Measurements from ENCODE around the gene CHD9.

Gene CHD9

DNA sequence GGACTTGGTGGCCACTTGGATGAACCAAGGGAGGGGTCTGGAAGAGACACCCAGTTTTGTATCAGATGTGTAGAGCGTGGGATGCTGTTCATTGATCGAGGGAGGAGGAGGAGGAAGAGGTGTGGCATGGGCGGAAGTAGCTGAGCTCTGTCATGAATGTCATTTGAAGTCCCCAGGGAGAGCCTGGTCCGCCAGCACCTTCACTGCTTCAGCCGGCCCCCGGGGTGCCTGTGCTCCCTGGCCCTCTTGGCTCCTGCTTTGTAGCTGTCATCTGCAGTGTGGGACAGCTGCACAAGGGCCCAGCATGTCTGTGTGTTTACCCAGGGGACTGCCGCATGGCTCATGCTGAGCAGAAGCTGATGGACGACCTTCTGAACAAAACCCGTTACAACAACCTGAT, 304.1 kb downstream of the CHD9 start:
- no peaks in the 10 kb centered on the region for H3K4me1 ChIP-seq (ENCODE audit: control insufficient read depth, insufficient read depth, low read length)
- POLR2A ChIA-PET, result no interaction called here

GRCh38 chr16:53369921-53370320, 315.1 kb downstream of the CHD9 start:
- ChIA-PET POLR2A (no interaction called here), CTCF (no interaction called here)
- TF ChIP-seq ZNF707 (tag by site-specific recombination; IDR thresholded peaks at IDR 0.05) (no peak), ZNF561 (tag by site-specific recombination; IDR thresholded peaks at IDR 0.05; ENCODE audit: borderline replicate concordance) (no peak), ZFP41 (tag by site-specific recombination; IDR thresholded peaks at IDR 0.05; ENCODE audit: borderline replicate concordance) (no peak), RBAK (tag by site-specific recombination; IDR thresholded peaks at IDR 0.05) (no peak), SP3 (tag by site-specific recombination; IDR thresholded peaks at IDR 0.05) (no peak), ZNF114 (tag by site-specific recombination; IDR thresholded peaks at IDR 0.05) (no peak)
- TF ChIP-seq, protein P1, sequence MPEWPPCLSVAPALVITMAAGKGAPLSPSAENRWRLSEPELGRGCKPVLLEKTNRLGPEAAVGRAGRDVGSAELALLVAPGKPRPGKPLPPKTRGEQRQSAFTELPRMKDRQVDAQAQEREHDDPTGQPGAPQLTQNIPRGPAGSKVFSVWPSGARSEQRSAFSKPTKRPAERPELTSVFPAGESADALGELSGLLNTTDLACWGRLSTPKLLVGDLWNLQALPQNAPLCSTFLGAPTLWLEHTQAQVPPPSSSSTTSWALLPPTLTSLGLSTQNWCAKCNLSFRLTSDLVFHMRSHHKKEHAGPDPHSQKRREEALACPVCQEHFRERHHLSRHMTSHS (tag by site-specific recombination; IDR thresholded peaks at IDR 0.05), result no peak
- no peaks in the 10 kb centered on the region for H3K36me3 ChIP-seq (ENCODE audit: control insufficient read depth in 2 of 2, insufficient read depth in 1 of 2, low read length in 2 of 2)
- no peaks in the 10 kb centered on the region; the same call in 1 of the 2 replicates for H3K4me1 ChIP-seq (ENCODE audit: control insufficient read depth, insufficient read depth, low read length)
- no peaks in the 10 kb centered on the region for H3K9me3 ChIP-seq (ENCODE audit: control insufficient read depth, insufficient read depth, low read depth, low read length)
- H3K4me3 ChIP-seq (ENCODE audit: low read depth, low read length), result no peak overlapping the region
- no peak overlapping the region for H3K27ac ChIP-seq (ENCODE audit: extremely low read depth, low read depth, low read length)

More for the DNA sequence above, 304.1 kb downstream of the CHD9 start:
- H3K36me3 ChIP-seq (ENCODE audit: control insufficient read depth in 2 of 2, insufficient read depth in 1 of 2, low read length in 2 of 2), result no peaks in the 10 kb centered on the region
- no peaks in the 10 kb centered on the region for H3K9me3 ChIP-seq (ENCODE audit: control insufficient read depth, insufficient read depth, low read depth, low read length)
- no peak overlapping the region for H3K27ac ChIP-seq (ENCODE audit: extremely low read depth, low read depth, low read length)
- CTCF ChIA-PET, result no interaction called here
- TF ChIP-seq ZNF394 (tag by site-specific recombination; IDR thresholded peaks at IDR 0.05; ENCODE audit: borderline replicate concordance), result no peak
- TF ChIP-seq ZNF24 (tag by site-specific recombination; IDR thresholded peaks at IDR 0.05), result no peak
- TF ChIP-seq ZNF514 (tag by site-specific recombination; IDR thresholded peaks at IDR 0.05), result no peak
- TF ChIP-seq HOXD13 (CRISPR knock-in tag; IDR thresholded peaks at IDR 0.05; ENCODE audit: borderline replicate concordance), result no peak
- TF ChIP-seq ZNF544 (tag by site-specific recombination; IDR thresholded peaks at IDR 0.05), result no peak
- TF ChIP-seq, protein P2, sequence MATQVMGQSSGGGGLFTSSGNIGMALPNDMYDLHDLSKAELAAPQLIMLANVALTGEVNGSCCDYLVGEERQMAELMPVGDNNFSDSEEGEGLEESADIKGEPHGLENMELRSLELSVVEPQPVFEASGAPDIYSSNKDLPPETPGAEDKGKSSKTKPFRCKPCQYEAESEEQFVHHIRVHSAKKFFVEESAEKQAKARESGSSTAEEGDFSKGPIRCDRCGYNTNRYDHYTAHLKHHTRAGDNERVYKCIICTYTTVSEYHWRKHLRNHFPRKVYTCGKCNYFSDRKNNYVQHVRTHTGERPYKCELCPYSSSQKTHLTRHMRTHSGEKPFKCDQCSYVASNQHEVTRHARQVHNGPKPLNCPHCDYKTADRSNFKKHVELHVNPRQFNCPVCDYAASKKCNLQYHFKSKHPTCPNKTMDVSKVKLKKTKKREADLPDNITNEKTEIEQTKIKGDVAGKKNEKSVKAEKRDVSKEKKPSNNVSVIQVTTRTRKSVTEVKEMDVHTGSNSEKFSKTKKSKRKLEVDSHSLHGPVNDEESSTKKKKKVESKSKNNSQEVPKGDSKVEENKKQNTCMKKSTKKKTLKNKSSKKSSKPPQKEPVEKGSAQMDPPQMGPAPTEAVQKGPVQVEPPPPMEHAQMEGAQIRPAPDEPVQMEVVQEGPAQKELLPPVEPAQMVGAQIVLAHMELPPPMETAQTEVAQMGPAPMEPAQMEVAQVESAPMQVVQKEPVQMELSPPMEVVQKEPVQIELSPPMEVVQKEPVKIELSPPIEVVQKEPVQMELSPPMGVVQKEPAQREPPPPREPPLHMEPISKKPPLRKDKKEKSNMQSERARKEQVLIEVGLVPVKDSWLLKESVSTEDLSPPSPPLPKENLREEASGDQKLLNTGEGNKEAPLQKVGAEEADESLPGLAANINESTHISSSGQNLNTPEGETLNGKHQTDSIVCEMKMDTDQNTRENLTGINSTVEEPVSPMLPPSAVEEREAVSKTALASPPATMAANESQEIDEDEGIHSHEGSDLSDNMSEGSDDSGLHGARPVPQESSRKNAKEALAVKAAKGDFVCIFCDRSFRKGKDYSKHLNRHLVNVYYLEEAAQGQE (tag by site-specific recombination; IDR thresholded peaks at IDR 0.05), result no peak
- TF ChIP-seq GLI4 (tag by site-specific recombination; IDR thresholded peaks at IDR 0.05), result no peak
- TF ChIP-seq ZNF677 (tag by site-specific recombination; IDR thresholded peaks at IDR 0.05), result no peak
- no peak for TF ChIP-seq ZFP3 (tag by site-specific recombination; IDR thresholded peaks at IDR 0.05; ENCODE audit: low read depth)
- no peak for TF ChIP-seq KLF17 (tag by site-specific recombination; IDR thresholded peaks at IDR 0.05)
- no peak overlapping the region for H3K4me3 ChIP-seq (ENCODE audit: low read depth, low read length)

GRCh38 chr16:53370827-53371226, 316.0 kb downstream of the CHD9 start:
- H3K27ac ChIP-seq (ENCODE audit: extremely low read depth, low read depth, low read length), result no peak overlapping the region
- ChIA-PET POLR2A (no interaction called here), CTCF (interaction anchor here (0.7 kb wide), 2 partner anchors 28 to 1263 kb away, joined by 3 to 5 read pairs; no protein-coding TSS in a partner anchor)
- TF ChIP-seq, protein P3, sequence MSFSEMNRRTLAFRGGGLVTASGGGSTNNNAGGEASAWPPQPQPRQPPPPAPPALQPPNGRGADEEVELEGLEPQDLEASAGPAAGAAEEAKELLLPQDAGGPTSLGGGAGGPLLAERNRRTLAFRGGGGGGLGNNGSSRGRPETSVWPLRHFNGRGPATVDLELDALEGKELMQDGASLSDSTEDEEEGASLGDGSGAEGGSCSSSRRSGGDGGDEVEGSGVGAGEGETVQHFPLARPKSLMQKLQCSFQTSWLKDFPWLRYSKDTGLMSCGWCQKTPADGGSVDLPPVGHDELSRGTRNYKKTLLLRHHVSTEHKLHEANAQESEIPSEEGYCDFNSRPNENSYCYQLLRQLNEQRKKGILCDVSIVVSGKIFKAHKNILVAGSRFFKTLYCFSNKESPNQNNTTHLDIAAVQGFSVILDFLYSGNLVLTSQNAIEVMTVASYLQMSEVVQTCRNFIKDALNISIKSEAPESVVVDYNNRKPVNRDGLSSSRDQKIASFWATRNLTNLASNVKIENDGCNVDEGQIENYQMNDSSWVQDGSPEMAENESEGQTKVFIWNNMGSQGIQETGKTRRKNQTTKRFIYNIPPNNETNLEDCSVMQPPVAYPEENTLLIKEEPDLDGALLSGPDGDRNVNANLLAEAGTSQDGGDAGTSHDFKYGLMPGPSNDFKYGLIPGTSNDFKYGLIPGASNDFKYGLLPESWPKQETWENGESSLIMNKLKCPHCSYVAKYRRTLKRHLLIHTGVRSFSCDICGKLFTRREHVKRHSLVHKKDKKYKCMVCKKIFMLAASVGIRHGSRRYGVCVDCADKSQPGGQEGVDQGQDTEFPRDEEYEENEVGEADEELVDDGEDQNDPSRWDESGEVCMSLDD (tag by site-specific recombination; IDR thresholded peaks at IDR 0.05), result no peak
- TF ChIP-seq ZBTB20 (tag by site-specific recombination; IDR thresholded peaks at IDR 0.05) (no peak), ZNF521 (tag by site-specific recombination; IDR thresholded peaks at IDR 0.05) (no peak), AEBP2 (tag by site-specific recombination; IDR thresholded peaks at IDR 0.05; ENCODE audit: borderline replicate concordance) (no peak)

More at GRCh38 chr16:53370827-53371226, 316.0 kb downstream of the CHD9 start:
- no peaks in the 10 kb centered on the region for H3K36me3 ChIP-seq (ENCODE audit: control insufficient read depth in 2 of 2, insufficient read depth in 1 of 2, low read length in 2 of 2)
- H3K4me1 ChIP-seq (ENCODE audit: control insufficient read depth, insufficient read depth, low read length), result no peaks in the 10 kb centered on the region; the same call in 1 of the 2 replicates
- H3K9me3 ChIP-seq (ENCODE audit: control insufficient read depth, insufficient read depth, low read depth, low read length), result no peaks in the 10 kb centered on the region
- no peak overlapping the region for H3K4me3 ChIP-seq (ENCODE audit: low read depth, low read length)

All from HEK293 (cell line).